HS-27A (cell line): Measurements from ENCODE around the gene FAH.
"Not testable (repeated sequence)": the region's sequence is repeated elsewhere in the genome, so short reads cannot be mapped to it uniquely, and the experiment has no call there.

ENCODE experiments used
- DNase-seq: peaks from one replicate; pipeline ENCODE4 v3.0.0-alpha.2; 2012; ENCODE audit warnings: low read depth, missing footprints

FAH gene

DNA sequence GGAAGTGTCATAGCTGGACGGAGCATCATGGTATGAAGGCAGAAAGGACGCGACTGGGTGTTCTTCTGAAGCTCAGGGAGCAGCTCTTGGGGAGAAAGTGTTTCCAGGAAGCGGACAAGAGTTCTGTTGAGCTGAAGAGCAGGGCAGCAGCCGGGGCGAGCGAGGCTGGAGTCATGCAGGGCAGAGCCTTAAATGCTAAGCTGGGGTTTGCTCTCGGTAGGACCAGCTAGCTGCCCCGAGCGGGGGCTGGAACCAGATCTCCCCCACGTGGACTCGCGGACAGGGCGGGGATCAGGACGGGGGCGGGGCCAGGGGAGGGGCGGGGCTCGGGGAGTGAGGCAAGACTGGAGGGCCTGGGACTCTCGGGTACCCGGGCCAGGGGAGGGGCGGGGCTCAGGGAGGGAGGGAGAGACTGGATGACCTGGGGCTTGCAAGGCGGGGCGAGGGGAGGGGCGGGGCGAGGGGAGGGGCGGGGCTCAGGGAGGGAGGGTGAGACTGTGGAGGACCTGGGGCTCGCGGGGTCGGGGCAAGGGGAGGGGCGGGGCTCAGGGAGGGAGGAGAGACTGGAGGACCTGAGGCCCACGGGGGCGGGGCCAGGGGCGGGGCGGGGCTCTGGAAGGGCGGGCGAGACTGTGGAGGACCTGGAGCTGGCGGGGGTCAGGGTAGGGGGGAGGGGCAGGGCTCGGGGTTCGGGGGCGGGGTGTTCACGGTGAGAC, 461 bp upstream of the FAH start:
- DNase-seq, result peak; percentile 84

DNA sequence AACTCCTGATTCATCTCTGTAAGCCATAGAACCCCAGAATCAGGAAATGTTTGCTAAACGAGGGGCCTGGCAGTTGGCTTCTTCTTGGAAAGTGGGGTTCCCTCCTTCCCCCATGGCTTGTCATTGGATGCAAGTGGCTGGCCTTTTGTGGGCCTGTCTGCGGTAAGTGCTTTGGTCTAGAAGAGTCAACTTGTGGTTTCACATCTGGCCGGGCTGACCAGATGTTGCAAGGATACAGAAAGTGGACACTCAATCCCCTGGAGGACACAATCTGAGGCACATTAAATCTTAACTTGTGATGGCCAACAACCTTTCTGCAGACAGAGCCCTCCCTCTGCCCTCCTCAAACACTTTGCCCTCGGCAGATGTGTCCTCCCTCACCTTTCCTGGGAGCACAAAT, 1.1 kb downstream of the FAH start:
- DNase-seq, result no peak

DNA sequence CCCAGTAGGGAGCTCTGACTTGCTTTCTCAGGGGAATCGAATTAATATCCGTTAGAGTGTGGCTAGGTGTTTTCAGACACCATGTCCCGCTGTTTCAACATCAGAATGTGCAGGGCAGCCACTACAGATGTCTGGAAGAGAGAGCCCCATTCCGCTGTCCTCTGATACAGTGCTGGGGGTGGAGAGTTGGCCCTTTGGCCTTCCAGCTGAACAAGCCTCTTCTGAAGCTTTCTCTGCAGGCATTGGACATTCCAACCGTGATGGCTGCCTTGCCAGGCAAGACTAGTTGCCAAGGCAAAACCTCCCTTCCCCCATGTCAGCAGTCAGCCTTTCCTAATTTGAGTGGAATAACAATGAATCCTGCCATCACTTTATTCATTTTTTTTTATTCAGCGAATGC, 1.5 kb downstream of the FAH start:
- no peak for DNase-seq

DNA sequence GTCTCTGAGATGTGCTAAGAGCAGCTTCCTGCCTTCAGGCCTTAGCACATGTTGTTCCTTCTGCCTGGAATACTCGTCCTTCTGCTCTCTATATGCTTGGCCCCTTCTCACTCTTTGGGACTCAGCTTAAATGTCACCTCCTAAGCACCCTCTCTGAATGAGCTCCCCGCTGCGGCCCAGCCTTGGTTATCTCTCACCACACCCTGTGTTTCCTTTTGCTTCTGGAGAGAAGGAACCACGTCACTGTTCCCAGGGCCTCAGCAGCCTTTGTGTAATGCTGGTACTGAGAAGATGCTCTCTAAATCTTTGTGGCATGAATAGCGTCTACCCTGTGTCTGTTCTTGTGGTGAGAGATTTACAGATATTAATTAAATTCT, 2.2 kb downstream of the FAH start:
- DNase-seq, result no peak

DNA sequence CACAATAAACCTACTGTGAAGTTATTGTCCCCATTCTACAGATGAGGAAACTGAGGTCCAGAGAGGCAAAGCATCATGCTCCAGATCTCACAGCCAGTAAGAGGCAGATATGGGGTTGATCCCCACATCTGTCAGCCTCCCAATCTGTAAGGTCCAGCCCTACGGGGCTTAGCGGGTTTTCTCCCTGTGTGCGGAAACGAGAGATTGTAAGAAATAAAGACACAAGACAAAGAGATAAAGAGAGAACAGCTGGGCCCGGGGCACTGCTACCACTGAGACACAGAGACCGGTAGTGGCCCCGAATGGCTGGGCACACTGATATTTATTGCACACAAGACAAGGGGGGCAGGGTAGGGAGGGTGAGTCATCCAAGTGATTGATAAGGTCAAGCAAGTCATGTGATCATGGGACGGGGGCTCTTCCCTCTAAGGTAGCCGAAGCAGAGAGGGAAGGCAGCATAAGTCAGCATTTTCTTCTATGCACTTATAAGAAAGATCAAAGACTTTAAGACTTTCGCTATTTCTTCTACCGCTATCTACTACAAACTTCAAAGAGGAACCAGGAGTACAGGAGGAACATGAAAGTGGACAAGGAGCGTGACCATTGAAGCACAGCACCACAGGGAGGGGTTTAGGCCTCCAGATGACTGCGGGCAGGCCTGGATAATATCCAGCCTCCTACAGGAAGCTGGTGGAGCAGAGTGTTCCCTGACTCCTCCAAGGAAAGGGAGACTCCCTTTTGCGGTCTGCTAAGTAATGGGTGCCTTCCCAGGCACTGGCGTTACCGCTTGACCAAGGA, 2.8 kb downstream of the FAH start:
- not testable (repeated sequence) for DNase-seq

DNA sequence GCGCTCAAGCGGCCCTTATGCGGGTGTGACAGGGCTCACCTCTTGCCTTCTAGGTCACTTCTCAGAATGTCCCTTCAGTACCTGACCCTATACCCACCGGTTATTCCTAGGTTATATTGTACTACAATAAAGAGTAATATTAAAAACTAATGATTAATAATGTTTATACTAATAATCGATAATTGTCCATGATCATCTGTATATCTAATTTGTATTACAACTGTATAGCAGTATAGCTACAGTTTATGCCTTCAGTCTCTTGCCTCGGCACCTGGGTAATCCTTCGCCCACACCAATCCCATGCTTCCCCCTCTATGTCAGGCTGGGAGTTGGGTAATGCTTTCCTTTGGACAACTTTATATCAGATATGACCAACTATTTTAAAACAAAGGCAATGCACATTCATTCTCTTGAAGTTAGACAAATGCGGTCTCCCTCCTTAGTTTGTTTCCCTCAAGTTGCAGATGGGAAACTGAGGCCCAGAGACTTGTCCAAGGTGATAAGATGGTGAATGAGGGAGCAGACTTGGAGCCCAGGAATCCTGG, 3.4 kb downstream of the FAH start:
- no peak for DNase-seq

DNA sequence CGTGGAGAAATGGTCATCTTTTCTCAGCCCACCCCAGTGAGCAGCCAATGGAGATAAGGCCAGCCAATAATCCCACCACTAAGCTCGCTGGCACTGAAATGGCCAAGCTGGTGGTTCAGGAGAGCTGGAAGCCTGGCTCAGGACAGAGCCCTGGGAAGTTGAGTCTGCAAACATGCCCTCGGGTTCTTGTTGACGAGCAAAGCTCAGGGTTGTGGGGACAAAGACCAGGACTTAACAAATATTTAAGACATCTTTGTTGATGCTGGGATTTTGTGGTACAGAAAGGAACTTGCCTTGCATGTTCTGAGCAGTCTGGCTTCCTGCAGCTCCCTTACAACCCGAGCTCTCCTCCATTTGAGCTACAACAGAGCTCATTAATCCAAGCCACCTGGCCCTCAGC, 4.4 kb downstream of the FAH start:
- no peak for DNase-seq

DNA sequence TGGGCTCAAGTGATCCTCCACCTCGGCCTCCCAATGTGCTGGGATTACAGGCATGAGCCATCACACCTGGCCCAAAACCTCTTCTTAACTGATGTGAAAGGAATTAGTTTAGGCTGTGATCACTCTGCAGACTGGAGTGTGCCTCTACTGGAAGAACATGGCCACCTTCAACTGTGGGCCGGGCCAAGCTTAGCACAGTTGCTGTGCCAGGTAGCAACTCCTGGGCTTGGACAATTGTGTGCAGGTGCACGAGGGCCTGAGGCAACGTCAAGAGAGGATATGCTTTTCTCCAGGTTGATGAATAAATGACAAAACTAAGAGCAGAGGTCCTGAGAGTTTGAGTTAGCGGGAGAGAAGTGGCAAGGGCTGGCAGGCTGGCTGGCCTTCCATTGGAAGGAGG, 6.5 kb downstream of the FAH start:
- DNase-seq, result no peak

DNA sequence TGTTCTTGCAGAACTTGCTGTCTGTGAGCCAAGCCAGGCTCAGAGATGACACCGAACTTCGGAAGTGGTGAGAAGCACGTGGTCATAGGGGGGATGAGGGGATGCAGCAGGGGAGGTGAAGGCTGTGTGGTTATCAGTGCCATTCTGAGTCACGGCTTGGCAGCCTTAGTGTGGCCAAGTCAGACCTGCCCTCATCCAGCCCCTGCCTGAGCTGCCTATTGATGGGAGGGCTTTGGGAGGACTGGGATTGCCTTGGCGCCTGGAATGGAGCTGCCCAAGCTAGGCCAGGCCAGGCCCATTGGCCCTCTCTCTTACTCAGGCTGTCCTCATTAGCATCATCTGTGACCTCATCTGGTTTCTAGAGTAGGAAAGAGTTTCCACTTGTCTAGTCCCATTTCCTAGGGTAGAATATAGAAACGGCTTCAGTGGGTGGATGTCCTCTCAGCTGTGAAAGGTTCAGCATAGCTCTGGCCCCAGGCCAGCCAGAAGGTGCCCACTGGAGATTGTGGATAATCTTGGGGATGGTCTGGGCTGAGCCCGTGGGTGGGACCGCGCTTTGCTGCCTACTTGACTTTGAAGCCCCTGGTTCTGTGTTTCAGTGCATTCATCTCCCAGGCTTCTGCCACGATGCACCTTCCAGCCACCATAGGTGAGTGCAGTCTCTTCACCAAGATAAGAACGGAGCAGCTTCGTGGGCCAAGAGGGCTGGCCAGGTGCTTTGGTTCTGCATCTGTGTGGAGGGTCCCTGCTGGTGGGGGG, 7.2 kb downstream of the FAH start:
- no peak for DNase-seq

DNA sequence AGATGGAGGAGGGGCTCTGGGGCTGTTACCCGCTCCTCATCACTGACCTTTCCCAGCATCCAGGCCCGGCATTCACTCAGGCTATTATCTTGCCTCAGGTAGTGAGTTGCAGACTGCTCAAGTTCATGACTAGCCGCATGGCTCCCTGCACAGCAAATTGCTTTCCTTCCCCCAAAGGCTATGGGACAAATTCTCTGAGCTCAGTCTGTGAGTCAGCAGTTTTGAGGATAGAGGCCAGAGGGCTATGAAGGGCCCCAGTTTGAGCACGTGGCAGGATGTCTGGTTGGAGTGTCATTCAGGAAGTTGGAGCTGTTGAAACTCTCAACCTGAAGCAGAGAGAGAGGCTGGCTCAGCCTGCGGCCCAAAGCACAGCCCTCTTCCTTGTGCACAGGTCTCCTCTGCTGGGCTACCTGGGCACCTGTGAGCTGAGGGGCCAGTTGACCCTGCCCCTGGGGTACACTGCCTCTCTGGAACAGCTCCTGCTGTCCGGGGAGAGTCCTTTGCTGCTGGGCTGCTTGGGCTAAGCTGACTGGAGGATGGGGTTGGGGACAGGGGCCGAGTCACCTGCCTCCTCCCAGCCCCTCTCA, 7.9 kb downstream of the FAH start:
- no peak for DNase-seq

DNA sequence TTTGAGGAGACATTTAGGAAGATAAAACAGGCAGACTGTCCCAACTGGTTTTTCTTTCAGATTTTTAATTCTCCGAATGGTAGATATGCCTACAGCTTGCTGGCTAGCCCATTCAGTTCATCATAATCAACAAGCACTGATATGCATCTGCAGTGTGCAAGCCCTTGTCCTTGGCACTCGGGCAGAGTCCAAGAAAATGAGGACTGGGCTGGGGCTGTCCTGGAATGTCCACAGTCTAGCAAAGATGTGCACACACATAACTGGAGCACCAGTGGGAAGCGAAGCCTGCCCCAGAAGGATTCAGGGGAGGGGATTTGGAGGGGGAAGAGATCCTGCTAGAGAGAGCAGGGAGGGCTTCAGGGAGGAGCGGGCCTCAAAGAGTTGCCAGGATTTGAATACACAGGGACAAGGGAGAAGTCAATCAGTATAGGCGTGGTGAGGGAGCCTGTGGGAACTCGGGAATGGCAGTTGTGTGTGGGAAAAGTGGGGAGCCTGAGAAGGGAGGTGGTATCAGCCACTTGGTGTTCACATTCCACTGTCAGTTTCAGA, 8.7 kb downstream of the FAH start:
- DNase-seq, result no peak

DNA sequence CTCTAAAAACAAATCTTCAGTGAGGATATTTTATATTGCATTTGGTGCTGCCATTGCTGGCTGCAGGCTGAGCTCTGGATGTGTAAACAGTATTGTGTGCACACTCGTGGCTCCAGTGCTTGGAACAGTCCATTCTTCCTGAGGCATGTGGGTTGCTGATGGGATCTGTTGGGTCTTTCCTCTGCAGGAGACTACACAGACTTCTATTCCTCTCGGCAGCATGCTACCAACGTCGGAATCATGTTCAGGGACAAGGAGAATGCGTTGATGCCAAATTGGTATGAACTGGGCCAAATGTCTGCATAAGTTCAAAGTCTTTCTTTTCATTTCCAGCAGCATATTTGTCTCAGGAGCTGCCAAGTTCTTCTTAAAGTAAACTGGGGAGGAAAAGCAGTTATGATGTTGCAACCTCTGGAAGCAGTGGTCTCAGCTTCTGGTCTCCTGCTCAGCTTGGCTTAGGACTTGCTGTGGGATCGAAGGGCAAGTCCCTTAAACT, 9.3 kb downstream of the FAH start:
- no peak for DNase-seq

DNA sequence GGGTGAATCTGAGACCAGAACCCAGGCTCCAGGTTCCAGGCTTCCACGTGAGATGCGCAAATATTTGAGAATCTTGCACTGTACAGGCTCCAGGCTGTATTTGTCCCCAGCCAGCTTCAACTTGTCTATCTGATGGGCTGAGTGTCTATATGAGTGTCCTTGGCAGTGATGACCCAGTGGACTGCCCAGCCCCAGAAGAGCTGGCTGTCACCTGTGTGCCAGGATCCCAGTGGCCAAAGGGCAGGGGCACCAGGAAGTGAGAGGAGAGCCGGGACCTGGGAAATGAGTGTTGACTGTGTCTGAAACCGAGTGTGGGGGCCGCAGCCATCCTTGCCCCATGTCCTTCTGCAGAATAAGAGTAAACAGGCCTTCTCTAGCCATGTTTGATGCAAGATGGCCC, 10.4 kb downstream of the FAH start:
- no peak for DNase-seq

DNA sequence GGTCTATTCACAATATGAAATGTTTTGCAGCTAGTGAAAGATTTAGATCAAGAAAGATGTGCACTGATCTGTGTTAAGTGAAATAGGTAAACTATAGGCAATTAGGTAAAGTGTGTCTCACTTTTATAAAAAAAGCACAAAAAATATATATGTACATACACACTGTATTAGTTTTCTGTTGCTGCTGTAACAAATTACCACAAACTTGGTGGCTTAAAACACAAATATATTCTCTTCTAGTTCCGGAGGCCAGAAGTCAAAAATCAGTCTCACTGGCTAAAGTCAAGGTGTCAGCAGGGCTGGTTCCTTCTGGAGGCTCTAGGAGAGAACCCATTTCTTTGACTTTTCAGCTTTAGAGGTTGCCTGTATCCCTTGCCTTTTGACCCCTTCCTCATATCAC, 11.1 kb downstream of the FAH start:
- DNase-seq, result no peak

DNA sequence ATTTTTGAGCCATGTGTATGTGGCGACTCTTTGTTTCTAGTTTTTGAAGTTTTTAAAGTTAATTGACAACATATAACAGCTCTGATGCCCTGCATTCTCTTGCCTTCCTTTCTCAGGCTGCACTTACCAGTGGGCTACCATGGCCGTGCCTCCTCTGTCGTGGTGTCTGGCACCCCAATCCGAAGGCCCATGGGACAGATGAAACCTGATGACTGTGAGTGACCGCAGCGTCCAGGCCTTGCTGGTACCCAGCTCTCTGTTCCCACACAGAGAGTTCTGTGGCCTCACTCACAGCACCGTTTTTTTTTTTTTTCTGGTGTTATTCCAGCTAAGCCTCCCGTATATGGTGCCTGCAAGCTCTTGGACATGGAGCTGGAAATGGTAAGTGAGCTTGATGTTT, 15.1 kb downstream of the FAH start:
- DNase-seq, result no peak

DNA sequence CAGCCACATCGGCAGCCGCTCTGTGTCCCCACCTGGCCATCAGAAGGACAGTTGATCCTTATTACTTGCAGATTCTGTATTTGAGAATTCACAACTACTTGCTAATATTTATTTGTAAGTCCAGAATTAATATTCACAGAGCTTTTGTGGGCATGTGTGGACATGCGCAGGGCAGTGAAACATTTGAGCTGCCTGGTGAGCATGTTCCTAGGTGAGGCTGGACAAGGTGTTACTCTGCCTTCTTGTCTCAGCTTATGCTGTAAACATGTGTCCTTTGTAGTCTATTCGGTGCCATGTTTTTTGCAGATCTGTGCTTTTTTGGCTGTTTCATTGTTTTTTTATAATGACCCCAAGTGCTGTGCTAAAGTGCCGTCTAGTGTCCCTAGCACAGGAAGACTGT, 15.6 kb downstream of the FAH start:
- no peak for DNase-seq

DNA sequence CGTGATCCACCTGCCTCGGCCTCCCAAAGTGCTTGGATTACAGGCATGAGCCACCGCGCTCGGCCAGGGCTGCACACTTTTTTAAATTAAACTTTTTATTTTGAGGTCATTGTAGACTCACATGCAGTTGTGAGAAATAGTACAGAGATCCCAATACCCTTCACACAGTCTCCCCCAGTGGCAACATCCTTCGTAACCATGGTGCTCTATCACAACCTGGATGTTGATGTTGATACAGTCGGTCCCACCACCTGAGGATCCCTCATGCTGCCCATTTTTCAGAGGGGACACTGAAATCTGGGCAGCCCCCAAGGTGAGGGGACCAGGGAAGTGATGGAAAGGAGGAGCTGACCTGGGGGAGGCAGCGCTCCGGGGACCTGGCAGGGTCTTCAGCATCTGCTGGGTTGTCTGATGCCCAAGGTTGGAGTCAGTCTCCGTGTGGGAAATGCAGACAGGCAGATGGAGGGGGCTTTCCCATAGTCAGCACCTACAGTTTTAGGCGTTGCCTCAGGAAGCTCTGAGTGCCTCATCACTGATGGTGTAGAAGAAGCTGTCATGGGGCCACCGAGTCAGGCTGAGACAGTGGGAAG, 17.1 kb downstream of the FAH start:
- DNase-seq, result no peak

DNA sequence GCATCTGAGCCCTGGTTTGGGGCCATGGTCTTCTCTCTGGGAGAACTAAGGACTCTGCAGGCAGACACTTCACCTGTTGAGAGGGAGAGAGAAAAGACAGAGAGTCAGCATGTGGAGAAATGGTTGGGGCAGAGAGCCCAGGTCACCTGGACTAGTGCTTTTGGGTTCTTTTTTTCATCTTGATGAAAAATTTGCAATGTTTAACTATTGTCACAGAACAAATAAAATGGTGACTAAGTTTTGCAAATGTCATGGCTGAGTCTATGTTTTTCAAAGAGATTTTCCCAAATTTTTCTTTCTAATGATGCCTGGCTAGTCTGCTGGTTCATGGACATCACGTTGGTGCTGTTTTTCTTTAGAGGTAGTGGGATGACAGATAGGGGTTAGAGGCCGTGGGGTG, 17.8 kb downstream of the FAH start:
- no peak for DNase-seq

DNA sequence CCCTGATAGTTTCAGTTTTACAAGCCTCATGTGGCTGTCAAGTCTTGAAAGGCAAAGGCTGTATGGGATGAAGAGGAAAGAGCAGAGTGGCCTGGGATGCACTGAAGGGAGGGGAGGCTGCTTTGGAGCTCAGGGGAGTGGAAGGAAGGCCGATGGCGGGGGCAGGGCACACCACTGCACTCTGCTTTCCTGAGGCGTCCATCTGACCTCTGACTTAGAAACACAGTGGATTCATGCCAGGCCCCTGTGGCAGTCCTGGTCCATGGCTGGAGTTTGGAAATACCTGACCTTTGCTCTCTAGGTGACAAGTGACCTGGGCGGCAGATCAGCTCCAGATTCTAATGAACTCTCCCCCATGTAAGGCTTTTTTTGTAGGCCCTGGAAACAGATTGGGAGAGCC, 19.0 kb downstream of the FAH start:
- no peak for DNase-seq

DNA sequence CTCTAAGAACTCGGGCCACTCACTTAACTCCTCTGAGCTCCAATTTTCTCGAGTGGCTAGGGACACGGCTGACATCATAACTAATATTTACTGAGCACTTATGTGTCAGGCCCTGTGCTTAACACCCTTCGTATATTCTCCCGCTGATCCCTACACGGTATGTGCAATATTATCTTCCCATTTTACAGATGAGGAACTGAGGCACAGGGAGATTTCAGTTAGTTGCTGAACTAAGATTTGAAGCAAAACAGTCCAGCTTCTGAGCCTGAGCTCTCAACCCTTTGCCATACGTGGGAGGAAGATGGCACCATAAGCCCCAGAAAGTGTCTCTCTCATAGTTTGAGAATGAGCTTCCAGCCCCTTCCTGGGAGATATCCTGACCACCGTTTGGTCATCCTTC, 19.6 kb downstream of the FAH start:
- DNase-seq, result no peak

DNA sequence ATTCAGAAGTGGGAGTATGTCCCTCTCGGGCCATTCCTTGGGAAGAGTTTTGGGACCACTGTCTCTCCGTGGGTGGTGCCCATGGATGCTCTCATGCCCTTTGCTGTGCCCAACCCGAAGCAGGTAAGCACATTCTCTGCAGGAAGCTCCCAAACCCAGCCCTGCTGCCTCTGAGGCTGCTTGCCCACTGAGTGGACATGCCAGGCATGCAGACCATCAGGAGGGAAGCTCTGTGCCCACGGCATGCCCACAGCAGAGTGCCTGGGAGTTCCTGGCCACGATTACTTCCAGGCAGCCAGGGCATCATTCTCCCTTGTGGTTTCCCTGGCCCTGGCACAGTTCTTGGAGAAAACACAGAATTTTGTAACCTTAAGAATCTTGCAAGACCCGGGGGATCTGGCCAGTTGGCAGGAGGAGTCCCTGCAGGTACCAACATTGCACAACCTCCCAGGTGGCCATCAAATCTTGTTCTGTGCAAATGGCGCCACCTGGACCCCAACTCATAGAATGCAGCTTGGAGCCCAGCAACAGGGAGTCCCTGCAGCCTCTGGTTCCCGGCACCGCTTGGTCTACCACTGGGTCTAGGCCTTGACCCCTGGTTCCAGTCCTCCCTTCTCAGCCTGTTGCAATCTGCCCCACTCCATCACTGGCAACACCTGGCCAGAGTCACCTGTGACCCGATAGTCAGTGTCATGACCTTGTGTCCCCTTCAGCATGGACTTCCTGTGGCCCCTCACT, 20.4 kb downstream of the FAH start:
- DNase-seq, result no peak
